Fibroblast of skin of abdomen (primary cell): ENCODE data around the gene SPDYA. TPM values are rescaled to one million over a fixed set of nuclear protein-coding genes. Genes with fewer than 3 reads are reported as not detected.
"Not testable (repeated sequence)": the region's sequence is repeated elsewhere in the genome, so short reads cannot be mapped to it uniquely, and the experiment has no call there.

ENCODE experiments used
- DNase-seq: peaks from one replicate; pipeline ENCODE4 v3.0.0-alpha.2; 2013
- polyA plus RNA-seq, 2 experiments: library from polyadenylated mRNA; unstranded; fragments of 120-200 nt; gene quantifications; one replicate each; pipeline ENCODE4 v1.2.1, GENCODE V29; 2013; ENCODE audit not compliant: insufficient read length in 2 of 2

The SPDYA gene
- 0.45 TPM for polyA plus RNA-seq (2013, experiment 1 of 2; ENCODE audit: insufficient read length)
- polyA plus RNA-seq (2013, experiment 2 of 2; ENCODE audit: insufficient read length) = 0.53 TPM

- peak; percentile 67 for DNase-seq
Measured at GRCh38 chr2:28810384-28811285, at the start of gene SPDYA. Gene SPDYA, plus strand, starts transcription at chr2:28810834. Its CDS starts 5,181 bp downstream, at chr2:28816015.

DNA sequence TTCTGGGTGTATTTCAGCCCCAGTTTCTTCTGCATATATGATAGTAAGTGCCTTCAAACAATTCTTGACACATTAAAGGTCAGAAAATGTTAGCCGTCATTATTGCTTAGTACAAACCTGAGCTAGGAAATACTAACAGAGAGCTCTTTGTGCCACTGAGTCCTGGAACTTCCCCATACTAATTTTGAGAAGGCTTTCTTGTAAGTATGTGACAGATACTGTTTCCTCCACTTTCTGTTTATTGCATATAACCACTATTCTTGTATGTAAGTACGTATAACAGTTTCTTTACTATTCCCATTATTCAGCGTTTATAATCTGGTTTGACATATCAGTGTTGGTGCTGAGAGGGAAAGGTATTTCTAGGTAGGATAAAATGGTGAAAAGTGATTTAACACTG lies 49.2 kb upstream of the SPDYA start:
- no peak for DNase-seq

DNA sequence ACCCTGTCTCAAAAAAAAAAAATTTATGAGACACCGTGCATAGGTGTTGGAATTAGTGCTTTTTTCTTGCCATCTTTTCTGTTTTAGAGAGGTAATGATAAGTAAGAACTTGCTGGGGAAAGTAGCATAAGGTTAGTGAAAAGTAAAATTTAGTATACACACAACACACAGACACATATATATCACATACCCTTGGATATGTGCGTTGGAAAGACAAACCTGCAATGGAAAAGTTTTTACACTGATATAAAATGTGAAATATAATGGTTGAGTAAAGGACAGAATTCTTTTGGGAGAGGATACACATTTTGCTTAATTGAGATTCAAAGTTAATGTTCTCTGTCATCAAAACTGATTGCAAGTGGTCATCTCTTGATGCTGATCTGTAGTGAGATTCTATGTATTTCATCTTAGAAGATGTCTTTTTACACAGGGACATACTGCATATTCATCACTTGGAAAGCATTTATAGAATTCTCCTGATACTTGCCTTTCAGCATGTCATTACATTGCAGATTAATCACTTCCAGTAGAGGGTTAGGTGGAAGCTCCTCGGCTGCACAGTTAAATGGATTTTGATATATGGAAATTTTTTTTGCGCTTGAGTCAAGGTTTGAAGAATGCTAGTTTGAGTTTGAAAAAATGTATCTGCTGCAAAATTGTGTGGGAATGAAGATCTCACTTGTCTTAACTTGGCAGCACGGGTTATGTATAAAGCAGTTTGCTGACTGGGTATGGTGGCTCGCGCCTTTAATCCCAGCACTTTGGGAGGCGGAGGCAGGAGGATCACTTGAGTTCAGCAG lies 45.5 kb upstream of the SPDYA start:
- DNase-seq = peak; percentile 91

GRCh38 chr2:28766070-28766469 lies 44.6 kb upstream of the SPDYA start:
- DNase-seq = no peak

- no peak for DNase-seq
Measured at GRCh38 chr2:28767337-28767736, 43.3 kb upstream of the SPDYA start.

GRCh38 chr2:28768422-28768821 lies 42.2 kb upstream of the SPDYA start:
- DNase-seq = no peak

GRCh38 chr2:28768952-28769351 lies 41.7 kb upstream of the SPDYA start:
- no peak for DNase-seq

- DNase-seq = no peak
Measured at GRCh38 chr2:28772351-28772750, 38.3 kb upstream of the SPDYA start.

GRCh38 chr2:28776471-28776870 lies 34.2 kb upstream of the SPDYA start:
- no peak for DNase-seq

- DNase-seq = no peak
Measured at GRCh38 chr2:28778392-28778791, 32.2 kb upstream of the SPDYA start.

- no peak for DNase-seq
Measured at GRCh38 chr2:28779001-28779400, 31.6 kb upstream of the SPDYA start.

DNA sequence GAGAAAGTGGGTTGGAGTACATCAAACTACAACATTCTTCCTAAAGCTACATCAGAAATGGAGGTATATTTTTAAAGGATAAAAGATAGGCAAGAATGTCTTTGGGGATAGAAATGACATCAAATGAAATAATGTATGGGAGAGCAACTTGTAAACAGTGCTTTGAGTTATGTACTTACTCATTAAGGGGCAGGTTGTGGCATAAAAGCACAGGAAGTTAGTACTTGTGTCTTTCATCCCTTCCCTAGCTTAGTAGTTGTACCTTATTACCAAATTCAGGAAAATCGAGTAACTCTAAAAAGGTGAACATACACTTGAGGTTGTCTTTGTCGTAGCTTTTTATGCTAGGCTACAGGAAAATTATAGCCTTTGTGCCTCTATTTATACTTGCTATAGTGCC lies 30.1 kb upstream of the SPDYA start:
- no peak for DNase-seq

DNA sequence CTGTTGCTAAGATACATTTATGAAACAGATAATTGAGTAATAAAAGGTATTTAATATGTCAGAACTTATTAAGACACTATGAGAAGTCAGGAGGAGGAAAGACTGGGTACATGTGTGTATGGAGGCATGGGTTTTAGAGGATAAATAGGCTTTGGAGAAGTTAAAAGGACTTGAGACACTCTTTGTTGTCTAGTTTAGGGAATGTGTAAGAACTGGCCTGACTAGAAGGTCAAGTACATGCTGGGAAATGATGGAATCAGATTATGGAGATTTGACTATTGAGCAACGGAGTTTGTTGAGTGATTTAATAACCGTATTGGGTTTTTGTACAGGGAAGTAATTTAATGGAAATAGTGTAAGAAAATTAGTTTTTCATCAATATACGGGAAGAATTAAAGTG lies 28.2 kb upstream of the SPDYA start:
- DNase-seq = no peak

DNA sequence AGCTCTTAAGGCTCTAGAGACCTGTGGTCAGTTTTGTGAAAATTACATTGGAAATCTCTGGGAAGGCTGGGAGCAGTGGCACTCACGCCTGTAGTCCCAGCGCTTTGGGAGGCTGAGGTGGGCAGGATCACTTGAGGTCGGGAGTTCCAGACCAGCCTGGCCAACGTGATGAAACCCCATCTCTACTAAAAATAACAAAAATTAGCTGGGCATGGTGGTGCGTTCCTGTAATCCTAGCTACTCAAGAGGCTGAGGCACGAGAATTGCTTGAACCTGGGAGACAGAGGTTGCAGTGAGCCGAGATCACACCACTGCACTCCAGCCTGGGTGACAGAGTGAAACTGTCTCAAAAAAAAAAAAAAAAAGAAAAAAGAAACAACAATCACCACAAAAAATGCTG lies 26.1 kb upstream of the SPDYA start:
- not testable (repeated sequence) for DNase-seq

GRCh38 chr2:28796620-28797019 lies 14.0 kb upstream of the SPDYA start:
- DNase-seq = no peak

DNA sequence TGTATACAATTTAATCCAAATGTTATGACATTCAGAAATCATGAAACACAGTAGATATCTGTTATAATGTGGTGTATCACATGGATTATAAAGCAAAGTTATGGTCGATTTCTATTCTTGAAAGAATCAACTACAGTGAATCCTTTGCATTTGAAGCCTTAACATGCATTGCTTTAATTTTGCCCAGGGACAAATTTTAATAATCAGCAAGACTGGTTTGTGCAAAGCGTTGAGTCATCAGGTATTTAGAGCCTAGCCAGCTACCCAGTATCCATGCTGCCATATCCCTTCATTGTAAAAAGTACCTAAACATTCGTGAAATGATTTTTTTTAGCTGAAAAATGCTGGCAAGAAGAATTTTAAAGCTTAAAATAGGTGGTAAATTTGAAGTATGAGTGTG lies 8.9 kb upstream of the SPDYA start:
- DNase-seq = peak; percentile 12

DNA sequence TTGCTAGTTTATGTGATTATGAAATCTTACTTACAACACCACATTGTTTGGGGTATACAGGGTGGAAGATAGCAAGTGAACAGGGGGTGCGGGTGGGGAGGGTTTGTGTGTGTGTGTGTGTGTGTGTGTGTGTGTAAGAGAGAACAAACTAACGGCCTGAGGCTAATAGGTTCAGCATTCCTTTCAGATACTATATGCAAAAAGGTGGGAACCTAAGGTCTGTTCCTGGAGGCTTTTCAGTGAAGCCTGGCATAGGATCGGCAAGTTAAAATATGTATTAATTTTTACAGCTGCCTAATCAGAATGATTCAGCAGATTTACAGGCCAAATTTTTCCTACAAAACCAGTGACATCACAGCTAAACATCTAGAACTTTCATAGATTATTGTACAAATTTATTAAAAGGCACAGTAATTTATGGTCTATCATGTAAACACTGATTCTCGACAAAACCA lies 7.6 kb upstream of the SPDYA start:
- DNase-seq = peak; percentile 25

GRCh38 chr2:28809927-28810326 lies 707 bp upstream of the SPDYA start:
- no peak for DNase-seq

DNA sequence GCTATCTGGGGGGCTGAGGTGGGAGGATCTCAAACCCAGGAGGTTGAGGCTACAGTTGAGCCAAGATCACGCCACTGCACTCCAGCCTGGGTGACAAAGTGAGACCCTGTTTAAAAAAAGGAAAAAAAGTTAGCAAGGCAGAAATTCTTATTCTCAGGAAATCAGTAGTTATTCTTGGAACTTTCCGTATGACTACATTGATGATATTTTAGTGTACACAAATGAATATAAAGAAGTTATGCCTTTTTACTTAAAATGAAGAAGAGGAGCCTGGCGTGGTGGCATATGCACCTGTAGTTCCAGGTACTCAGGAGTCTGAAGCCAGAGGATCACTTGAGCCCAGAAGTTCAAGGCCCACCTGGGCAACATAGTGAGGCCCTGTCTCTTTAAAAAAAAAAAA lies 7.4 kb downstream of the SPDYA start:
- no peak for DNase-seq

DNA sequence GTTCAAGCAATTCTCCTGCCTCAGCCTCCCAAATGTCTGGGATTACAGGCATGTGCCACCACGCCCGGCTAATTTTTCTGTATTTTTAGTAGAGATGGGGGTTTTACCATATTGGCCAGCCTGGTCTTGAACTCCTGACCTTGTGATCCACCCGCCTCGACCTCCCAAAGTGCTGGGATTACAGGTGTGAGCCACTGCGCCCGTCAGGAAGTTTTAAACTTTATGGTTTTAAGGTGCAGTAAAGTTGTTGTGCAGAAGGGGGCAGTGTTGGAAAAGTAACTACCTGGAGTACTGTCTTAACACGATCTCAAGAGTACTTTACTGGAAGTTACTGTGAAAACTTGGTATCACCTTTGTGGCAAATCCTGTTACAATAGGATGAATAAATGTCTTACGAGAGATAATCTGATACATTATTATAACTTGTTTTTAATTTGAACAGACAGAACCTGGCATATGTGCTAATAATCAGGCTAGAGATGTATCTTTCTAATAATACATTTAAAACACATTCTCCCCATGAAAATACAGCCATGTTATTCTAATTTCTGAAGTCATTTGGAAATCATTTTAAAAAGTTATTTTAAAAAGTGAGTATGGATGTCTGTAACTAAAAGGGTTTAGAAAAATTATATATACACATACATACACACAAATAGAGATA lies 10.8 kb downstream of the SPDYA start:
- peak; percentile 38 for DNase-seq

- DNase-seq = no peak
Measured at GRCh38 chr2:28822036-28822435, 11.4 kb downstream of the SPDYA start.

GRCh38 chr2:28824207-28824606 lies 13.6 kb downstream of the SPDYA start:
- no peak for DNase-seq

GRCh38 chr2:28824870-28825269 lies 14.2 kb downstream of the SPDYA start:
- no peak for DNase-seq
